HepG2 (cell line): ENCODE results near the gene SCYGR4. TPM values are rescaled to one million over a fixed set of nuclear protein-coding genes. Genes with fewer than 3 reads are reported as not detected.
A peak's percentile ranks its signal among the peaks of the same experiment; 100 is the strongest.

ENCODE experiments used
- ATF4 ChIP-seq, 2 experiments: fragments of 450-650 bp in 1 of 2; sonication (generic) in 1 of 2; formaldehyde crosslinking; IDR thresholded peaks; 2 replicates each; pipeline versions ENCODE4 v1.5.0 to v1.8.0; 2020 to 2022; ENCODE audit warnings: mild to moderate bottlenecking in 1 of 2, missing genetic modification reagents in 1 of 2
- BRF2 ChIP-seq: sonication (generic); formaldehyde crosslinking; IDR thresholded peaks from 2 replicates; pipeline ENCODE4 v1.8.1; 2022; ENCODE audit warnings: mild to moderate bottlenecking, missing genetic modification reagents
- CBX2 ChIP-seq, 2 experiments: fragments of 200-600 bp in 1 of 2; sonication (generic); formaldehyde crosslinking in 1 of 2; IDR thresholded peaks; 2 replicates each; pipeline versions ENCODE4 v1.7.0 to v1.8.1; 2018 to 2022; ENCODE audit warnings: low read depth in 2 of 2, low read length in 1 of 2, mild to moderate bottlenecking in 1 of 2, missing genetic modification reagents in 1 of 2
- EEA1 ChIP-seq: sonication (generic); formaldehyde crosslinking; IDR thresholded peaks from 2 replicates; pipeline ENCODE4 v1.5.1; 2020; ENCODE audit warnings: mild to moderate bottlenecking, missing genetic modification reagents, borderline replicate concordance
- ETS1 ChIP-seq: sonication (generic); formaldehyde crosslinking; IDR thresholded peaks from 2 replicates; pipeline ENCODE4 v1.4.0; 2020; ENCODE audit warnings: missing genetic modification reagents
- HDAC2 ChIP-seq: sonication (generic); formaldehyde crosslinking; IDR thresholded peaks from 2 replicates; pipeline ENCODE4 v1.4.0; 2020; ENCODE audit warnings: missing genetic modification reagents
- IRF9 ChIP-seq: sonication (generic); formaldehyde crosslinking; IDR thresholded peaks from 2 replicates; pipeline ENCODE4 v1.8.0; 2022; ENCODE audit warnings: missing genetic modification reagents, mild to moderate bottlenecking, borderline replicate concordance
- KLF13 ChIP-seq: sonication (generic); formaldehyde crosslinking; IDR thresholded peaks from 2 replicates; pipeline ENCODE4 v1.4.0; 2020; ENCODE audit warnings: mild to moderate bottlenecking, missing genetic modification reagents
- LBX2 ChIP-seq: sonication (generic); formaldehyde crosslinking; IDR thresholded peaks from 2 replicates; pipeline ENCODE4 v1.5.0; 2020; ENCODE audit warnings: missing genetic modification reagents, mild to moderate bottlenecking, borderline replicate concordance
- MYNN ChIP-seq: sonication (generic); formaldehyde crosslinking; IDR thresholded peaks from 2 replicates; pipeline ENCODE4 v1.4.0; 2020; ENCODE audit warnings: mild to moderate bottlenecking, low read depth, missing genetic modification reagents
- PLSCR1 ChIP-seq: sonication (generic); formaldehyde crosslinking; IDR thresholded peaks from 2 replicates; pipeline ENCODE4 v1.5.0; 2020; ENCODE audit warnings: missing genetic modification reagents, mild to moderate bottlenecking, borderline replicate concordance
- PRDM10 ChIP-seq: sonication (generic); formaldehyde crosslinking; IDR thresholded peaks from 2 replicates; pipeline ENCODE4 v1.4.0; 2020; ENCODE audit warnings: low read depth, missing genetic modification reagents
- RXRB ChIP-seq: IDR thresholded peaks from 2 replicates; pipeline ENCODE4 v1.6.1; 2016; ENCODE audit warnings: borderline replicate concordance, missing genetic modification reagents, missing compliant biosample characterization
- ZNF10 ChIP-seq: sonication (generic); formaldehyde crosslinking; IDR thresholded peaks from 2 replicates; pipeline ENCODE4 v1.4.0; 2020; ENCODE audit warnings: mild to moderate bottlenecking, low read depth, missing genetic modification reagents, borderline replicate concordance
- ZNF232 ChIP-seq: sonication (generic); formaldehyde crosslinking; IDR thresholded peaks from 2 replicates; pipeline ENCODE4 v1.4.0; 2020; ENCODE audit warnings: missing genetic modification reagents, borderline replicate concordance
- ZNF564 ChIP-seq: sonication (generic); formaldehyde crosslinking; IDR thresholded peaks from 2 replicates; pipeline ENCODE4 v1.8.1; 2023; ENCODE audit warnings: mild to moderate bottlenecking, missing genetic modification reagents
- ZNF75D ChIP-seq: sonication (generic); formaldehyde crosslinking; IDR thresholded peaks from 2 replicates; pipeline ENCODE4 v1.8.1; 2023; ENCODE audit warnings: missing genetic modification reagents, mild to moderate bottlenecking, borderline replicate concordance
- ZNF781 ChIP-seq: sonication (generic); formaldehyde crosslinking; IDR thresholded peaks from 2 replicates; pipeline ENCODE4 v1.5.1; 2020; ENCODE audit warnings: borderline replicate concordance, mild to moderate bottlenecking, missing genetic modification reagents; ENCODE audit errors: not compliant biosample characterization
- polyA plus RNA-seq, 8 experiments: library from polyadenylated mRNA; depleted of rRNA in 3 of 8; stranded (reverse) in 7 of 8; unstranded in 1 of 8; fragments of >200 nt; fragmentation: Illumina TruSeq in 4 of 8; extraction: Trizol in 4 of 8; gene quantifications; 2 replicates each; pipeline versions ENCODE4 v1.2.1 to v1.2.3, GENCODE V29; 2011 to 2016; ENCODE audit warnings: low read depth in 4 of 8, missing spikeins in 1 of 8, mixed read lengths in 1 of 8; ENCODE audit not compliant: insufficient read depth in 1 of 8
- total RNA-seq, 5 experiments: library from RNA; depleted of rRNA; stranded (reverse); fragments of >200 nt; fragmentation: Illumina TruSeq; extraction: Trizol; gene quantifications; 2 replicates each; pipeline ENCODE4 v1.2.3, GENCODE V29; 2016; ENCODE audit warnings: low read depth in 1 of 5

The SCYGR4 gene
- total and polyA plus RNA-seq, 2 of the 13 experiments (the other 11 are each of a cell fraction or from before 2014, with no cell fraction given): not detected

- TF ChIP-seq RXRB (CRISPR knock-in tag) (peak; percentile 64), PRDM10 (CRISPR knock-in tag) (peak; percentile 55), EEA1 (CRISPR knock-in tag) (no peak), IRF9 (CRISPR knock-in tag) (no peak), ETS1 (CRISPR knock-in tag) (no peak), KLF13 (CRISPR knock-in tag) (no peak), CBX2 (IDR thresholded peaks at IDR 0.05; ENCODE audit: low read depth, low read length) (no peak), CBX2 (CRISPR knock-in tag; IDR thresholded peaks at IDR 0.05; ENCODE audit: low read depth) (no peak), HDAC2 (CRISPR knock-in tag) (peak; percentile 90), MYNN (CRISPR knock-in tag) (no peak), ZNF564 (CRISPR knock-in tag) (no peak), BRF2 (CRISPR knock-in tag) (peak; percentile 78; the same call in 1 of the 2 replicates), ZNF10 (CRISPR knock-in tag) (no peak), ATF4 (CRISPR knock-in tag; IDR thresholded peaks at IDR 0.05) (no peak), ZNF232 (CRISPR knock-in tag) (no peak), ZNF75D (no peak), LBX2 (CRISPR knock-in tag) (no peak), PLSCR1 (CRISPR knock-in tag) (no peak), ZNF781 (CRISPR knock-in tag) (no peak)
These were observed 26.8 kb downstream of the SCYGR4 start (continued) for GRCh38 chr2:227643990-227644551.
